Neural cell (in vitro differentiated cells): ENCODE data around the gene MIGA2.

ENCODE experiments used
- CTCF ChIP-seq: fragments of 450-650 bp; IDR thresholded peaks from 2 replicates; pipeline ENCODE4 v1.5.1; 2014; ENCODE audit warnings: antibody characterized with exemption, mild to moderate bottlenecking, moderate library complexity; ENCODE audit not compliant: poor library complexity, severe bottlenecking
- RAD21 ChIP-seq: fragments of 450-650 bp; conservative IDR thresholded peaks from 2 replicates; pipeline ENCODE4 v1.6.1; 2014; ENCODE audit warnings: antibody characterized with exemption, mild to moderate bottlenecking, moderate library complexity

GRCh38 chr9:129081388-129081904 is 45.0 kb downstream of the MIGA2 start:
- TF ChIP-seq RAD21 = no peak
- no peak for TF ChIP-seq CTCF
